Suppressor macrophage treated with lipopolysaccharide for 4 hours (primary cell): ENCODE data around the gene ACER3.
"Not testable (repeated sequence)": the region's sequence is repeated elsewhere in the genome, so short reads cannot be mapped to it uniquely, and the experiment has no call there.

ENCODE experiments used
- DNase-seq: peaks from one replicate; pipeline ENCODE4 v3.0.0-alpha.2; 2020

Gene ACER3

GRCh38 chr11:77042111-77042726, 181.5 kb downstream of the ACER3 start:
- no peak for DNase-seq

- no peak for DNase-seq
Measured at GRCh38 chr11:77044356-77044755, 183.6 kb downstream of the ACER3 start.

- no peak for DNase-seq
Measured at GRCh38 chr11:77044886-77045285, 184.2 kb downstream of the ACER3 start.

- DNase-seq, result peak; percentile 32
Measured at GRCh38 chr11:77046060-77046501, 185.4 kb downstream of the ACER3 start.

- peak; percentile 93 for DNase-seq
Measured at GRCh38 chr11:77047007-77047927, 186.5 kb downstream of the ACER3 start.

- not testable (repeated sequence) for DNase-seq
Measured at GRCh38 chr11:77047928-77048446, 187.3 kb downstream of the ACER3 start.

- no peak for DNase-seq
Measured at GRCh38 chr11:77049026-77049425, 188.3 kb downstream of the ACER3 start.

GRCh38 chr11:77051511-77051910, 190.8 kb downstream of the ACER3 start:
- no peak for DNase-seq

GRCh38 chr11:77052518-77052917, 191.8 kb downstream of the ACER3 start:
- no peak for DNase-seq

- no peak for DNase-seq
Measured at GRCh38 chr11:77053217-77054015, 192.7 kb downstream of the ACER3 start.

- DNase-seq, result no peak
Measured at GRCh38 chr11:77054084-77054483, 193.4 kb downstream of the ACER3 start.

- no peak for DNase-seq
Measured at GRCh38 chr11:77055101-77055561, 194.4 kb downstream of the ACER3 start.

GRCh38 chr11:77055913-77056312, 195.2 kb downstream of the ACER3 start:
- DNase-seq, result no peak

GRCh38 chr11:77056814-77057402, 196.2 kb downstream of the ACER3 start:
- no peak for DNase-seq

- no peak for DNase-seq
Measured at GRCh38 chr11:77057938-77058474, 197.3 kb downstream of the ACER3 start.

- DNase-seq, result no peak
Measured at GRCh38 chr11:77058900-77059299, 198.2 kb downstream of the ACER3 start.

- DNase-seq, result no peak
Measured at GRCh38 chr11:77059806-77060205, 199.1 kb downstream of the ACER3 start.

GRCh38 chr11:77060234-77060633, 199.5 kb downstream of the ACER3 start:
- DNase-seq, result no peak

GRCh38 chr11:77061258-77061657, 200.5 kb downstream of the ACER3 start:
- not testable (repeated sequence) for DNase-seq

GRCh38 chr11:77062924-77063323, 202.2 kb downstream of the ACER3 start:
- DNase-seq, result no peak

- DNase-seq, result no peak
Measured at GRCh38 chr11:77063407-77063806, 202.7 kb downstream of the ACER3 start.

GRCh38 chr11:77063861-77064260, 203.1 kb downstream of the ACER3 start:
- no peak for DNase-seq
